Forelimb muscle (tissue), 1 donor: ENCODE data around the gene AFAP1L2. TPM values are rescaled to one million over a fixed set of nuclear protein-coding genes. Genes with fewer than 3 reads are reported as not detected.
"Not testable (repeated sequence)": the region's sequence is repeated elsewhere in the genome, so short reads cannot be mapped to it uniquely, and the experiment has no call there.

Experiments used
- DNase-seq: peaks from one replicate; pipeline ENCODE4 v3.0.0-alpha.2; 2013; ENCODE audit warnings: low read depth
- polyA plus RNA-seq: library from polyadenylated mRNA; unstranded; fragments of 120-200 nt; gene quantifications from one replicate; pipeline ENCODE4 v1.2.1, GENCODE V29; 2013; ENCODE audit not compliant: insufficient read length

AFAP1L2 gene
- polyA plus RNA-seq, 1 donor = 34.0 TPM

DNA sequence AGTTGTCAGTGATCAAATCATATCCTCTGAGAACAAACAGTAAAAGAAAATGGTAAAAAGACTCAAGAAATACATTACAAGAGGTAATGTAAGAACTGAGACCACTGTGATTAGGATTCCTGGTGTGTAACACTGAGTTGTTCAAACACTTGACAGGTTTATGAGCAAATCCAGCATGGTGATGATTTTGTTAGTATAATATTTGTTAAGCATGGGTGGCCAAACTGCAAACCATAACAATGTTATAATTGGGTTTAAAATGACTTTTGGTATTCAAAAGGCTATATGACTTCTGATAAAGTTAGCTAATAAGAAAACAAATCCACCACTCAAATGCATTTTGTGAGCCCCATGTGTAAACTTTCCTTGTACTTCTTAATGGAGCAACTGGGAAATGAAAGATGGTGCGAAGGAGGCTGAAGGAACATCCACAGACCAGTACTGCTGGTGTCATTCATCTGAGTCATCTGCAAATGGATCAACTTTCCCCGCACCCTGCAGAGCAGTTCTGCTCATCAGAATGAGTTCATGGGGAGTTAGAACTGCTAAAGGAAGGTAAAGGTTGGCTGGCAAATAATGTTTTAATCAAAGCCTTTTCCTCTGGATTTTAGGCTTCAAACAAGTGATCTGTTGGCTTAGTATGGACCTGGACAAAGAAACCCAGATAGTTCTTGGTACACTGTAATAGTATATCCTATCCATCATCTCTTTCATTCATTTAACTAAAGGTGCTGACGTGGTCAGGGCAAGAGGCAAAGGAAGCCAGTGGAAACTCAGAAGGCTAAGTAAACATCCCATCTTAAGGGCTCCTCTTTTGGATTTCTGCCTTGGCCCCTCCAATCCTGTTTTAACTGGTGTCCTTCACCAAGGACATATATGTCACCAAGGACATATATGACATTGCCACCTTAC, 45.0 kb downstream of the AFAP1L2 start:
- no peak for DNase-seq

DNA sequence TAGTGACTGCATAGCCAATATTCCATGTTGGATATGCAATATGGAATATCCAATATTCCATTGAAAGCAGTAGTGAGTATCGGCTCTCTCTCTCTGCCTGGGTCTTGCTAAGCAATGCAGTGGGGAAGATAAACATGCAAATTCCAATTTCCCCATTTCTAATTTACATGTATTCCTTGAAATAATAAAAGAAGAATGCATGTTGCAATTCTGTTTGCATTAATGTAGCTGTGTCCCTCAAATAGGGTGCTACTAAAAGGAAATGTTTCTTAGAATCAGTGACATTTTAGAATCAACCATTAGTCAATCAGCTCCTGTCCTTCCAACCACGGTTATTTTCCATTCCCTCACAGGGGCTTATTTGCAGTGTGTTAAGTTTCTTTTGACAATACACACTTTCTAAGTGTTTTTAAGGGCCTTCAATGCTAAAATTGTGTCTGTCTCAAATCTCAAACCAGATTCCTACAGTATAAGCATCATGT, 46.7 kb downstream of the AFAP1L2 start:
- no peak for DNase-seq

DNA sequence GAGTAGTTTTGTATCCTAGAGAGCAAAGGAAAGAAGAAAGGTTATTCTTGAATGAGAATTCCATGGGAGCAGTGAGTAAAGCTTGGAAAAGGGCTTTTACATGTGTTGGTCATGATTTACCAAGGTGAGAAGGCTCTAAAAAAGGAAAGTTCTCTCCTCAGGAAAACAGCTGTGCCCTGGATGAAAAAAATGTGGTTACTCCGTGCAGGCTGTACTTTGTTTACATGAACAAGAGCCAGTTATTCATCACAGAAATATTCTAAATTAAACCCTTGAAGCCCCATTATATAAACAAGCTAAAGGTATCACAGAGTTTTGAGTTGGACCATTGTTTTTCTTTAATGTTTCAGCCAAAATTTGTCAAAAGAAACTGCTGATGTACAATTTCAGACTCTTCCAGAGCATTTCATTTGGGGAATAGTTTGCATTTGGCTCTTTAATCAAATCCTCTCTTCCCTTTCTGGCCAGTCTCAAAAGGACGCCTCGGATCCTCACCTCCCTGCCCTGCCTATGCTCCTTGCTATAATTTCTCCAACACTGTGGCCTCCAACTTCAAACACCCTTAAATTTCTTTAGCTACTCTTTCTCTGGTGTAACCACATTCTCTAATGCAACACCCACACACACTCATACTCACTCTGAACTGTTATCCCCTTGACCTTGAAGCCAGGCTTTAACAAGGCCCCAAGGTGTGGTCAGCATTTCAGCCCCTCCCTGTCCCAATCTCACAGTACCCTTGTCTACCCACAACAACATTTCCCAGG, 47.4 kb downstream of the AFAP1L2 start:
- DNase-seq = no peak

DNA sequence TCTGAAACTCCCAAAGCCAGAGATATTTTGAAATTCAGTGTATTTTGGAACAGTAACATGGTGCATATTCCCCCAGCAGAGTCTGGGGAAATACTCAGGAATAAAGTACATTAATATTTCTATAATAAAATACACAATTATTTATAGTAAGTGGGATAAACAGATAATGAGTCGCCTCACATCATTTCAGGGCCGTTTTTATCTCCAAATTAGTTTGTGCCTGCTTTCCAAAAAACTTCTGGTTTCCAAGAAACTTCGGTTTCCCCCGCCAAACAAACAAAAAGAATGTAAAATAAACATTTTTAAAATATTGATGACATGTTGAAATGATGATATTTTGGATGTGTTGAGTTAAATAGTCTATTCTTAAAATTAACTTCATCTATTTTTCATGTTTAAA, 48.2 kb downstream of the AFAP1L2 start:
- no peak for DNase-seq

DNA sequence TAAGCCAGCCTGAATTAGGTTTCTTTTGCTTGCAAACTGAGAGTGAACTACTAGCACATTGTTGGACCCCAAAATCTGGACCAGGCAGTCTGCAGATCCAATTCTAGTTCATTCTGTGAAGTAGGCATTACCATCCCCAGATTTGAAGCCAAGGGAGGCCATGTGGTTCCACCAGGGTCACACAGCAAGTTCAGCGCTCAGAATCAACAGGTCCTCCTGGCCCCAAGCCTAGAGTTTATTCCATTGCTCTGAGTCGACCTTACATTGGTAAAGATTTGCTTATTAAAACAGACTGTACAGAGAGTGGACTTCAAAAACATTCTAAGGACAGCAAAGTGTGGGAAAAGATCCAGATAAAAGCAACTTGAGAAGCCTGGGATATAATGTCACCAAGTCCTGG, 50.9 kb downstream of the AFAP1L2 start:
- DNase-seq = no peak

DNA sequence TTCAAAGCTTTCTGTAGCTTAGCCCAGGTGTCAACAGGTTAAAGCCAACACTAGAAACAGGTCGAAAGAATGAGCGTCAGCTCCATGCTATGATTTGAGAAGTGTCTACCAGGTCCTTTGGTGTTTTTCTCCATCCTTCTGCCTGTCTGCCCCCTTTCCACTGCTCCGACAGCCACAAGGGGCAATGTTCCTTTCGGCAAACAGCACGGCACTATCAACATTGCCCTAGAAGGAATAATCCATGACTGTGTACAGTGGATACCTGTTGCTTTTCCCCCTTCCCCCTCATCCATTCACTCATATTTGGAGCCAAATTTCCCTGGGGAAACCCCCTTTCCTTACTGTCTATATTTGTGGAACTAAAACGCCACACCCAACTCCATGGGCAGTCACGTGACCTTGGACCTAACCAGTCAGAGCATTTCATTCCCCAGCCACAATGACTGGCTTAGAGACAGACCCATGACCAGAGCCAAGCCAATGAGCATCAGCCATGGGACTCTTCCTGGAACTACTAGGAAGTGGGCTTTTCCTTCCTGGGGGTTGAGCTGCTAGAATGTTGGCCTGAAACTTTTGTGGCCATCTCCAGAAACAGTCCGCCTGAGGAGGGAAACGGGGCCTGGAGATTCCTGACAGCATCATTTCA, 51.5 kb downstream of the AFAP1L2 start:
- DNase-seq = no peak

DNA sequence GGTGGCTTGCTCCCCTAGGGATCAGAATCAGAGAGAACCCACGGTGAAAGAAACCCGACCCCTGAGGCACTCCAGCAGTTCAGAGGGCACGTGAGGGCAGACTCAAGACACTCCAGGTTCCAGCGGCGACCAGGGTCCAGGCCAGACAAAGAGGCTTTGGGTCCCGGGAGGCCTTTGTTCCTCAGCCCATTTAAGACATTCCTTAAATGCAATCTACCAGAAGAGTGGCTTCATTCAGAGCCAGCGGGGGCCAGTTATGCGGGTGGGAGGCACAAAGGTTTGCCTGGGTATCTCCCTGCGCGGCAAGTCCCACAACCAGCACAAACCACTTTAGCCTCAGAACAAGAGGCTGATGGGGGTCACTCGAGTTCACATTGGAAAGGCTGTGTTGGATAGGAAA, 53.6 kb downstream of the AFAP1L2 start:
- no peak for DNase-seq

DNA sequence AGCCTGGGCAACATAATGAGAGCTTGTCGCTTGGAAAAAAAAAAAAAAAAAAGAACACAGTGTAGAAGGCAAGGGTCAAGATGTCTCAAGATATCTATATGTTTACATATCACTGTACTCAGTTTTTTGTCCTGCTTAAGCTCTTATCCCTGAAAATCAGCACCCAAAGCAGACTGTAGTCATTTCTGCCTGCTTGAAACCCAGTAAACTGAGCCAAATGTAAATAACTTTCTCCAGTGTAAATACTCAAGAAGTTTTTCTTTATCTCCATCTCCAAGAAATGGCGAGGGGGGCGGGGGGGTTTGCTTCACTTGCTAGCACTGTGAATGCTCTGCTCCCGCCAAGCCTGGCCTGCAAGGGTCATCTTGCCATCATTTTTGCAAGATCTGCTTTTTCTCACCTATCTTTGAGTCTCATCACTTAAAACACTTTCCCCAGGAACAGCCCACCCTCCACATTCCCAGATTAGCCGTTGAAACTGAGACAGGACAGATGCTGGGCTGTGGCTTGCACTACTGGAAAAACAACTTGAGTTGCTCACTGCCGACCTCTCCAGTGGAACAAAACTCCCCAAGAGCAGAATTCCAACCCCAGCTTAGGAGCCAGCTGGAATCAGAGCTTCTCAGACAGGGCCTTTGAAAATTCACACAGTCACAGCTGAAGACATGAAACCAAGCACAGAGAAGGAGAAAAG, 54.6 kb downstream of the AFAP1L2 start:
- peak; percentile 67 for DNase-seq

DNA sequence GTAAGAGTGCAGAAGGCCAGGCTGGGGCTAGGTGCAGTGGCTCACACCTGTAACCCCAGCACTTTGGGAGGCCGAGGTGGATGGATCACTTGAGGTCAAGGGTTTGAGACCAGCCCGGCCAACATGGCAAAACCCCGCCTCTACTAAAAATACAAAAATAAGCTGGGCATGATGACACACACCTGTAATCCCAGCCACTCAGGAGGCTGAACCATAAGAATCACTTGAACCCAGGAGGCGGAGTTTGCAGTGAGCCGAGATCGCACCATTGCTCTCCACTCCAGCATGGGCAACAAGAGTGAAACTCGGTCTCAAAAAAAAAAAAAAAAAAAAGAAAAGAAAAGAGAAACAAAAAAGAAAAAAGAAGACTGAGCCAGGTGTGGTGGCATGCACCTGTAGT, 55.2 kb downstream of the AFAP1L2 start:
- not testable (repeated sequence) for DNase-seq

DNA sequence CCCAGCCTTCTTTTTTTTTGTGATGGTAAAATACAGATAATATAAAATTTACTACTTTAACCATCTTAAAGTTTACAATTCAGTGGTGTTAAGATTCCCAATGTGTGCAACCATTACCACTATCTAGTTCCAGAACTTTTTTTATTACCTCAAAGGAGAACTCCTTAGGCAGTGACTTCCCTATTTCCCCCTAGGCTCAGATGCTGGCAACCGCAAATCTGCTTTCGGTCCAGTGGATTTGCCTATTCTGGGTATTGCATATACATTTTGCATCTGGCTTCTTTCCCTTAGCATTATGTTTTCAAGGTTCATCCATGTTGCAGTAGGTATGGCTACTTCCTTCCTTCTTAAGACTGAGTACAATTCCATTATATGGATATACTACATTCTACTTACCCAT, 56.5 kb downstream of the AFAP1L2 start:
- DNase-seq = no peak

DNA sequence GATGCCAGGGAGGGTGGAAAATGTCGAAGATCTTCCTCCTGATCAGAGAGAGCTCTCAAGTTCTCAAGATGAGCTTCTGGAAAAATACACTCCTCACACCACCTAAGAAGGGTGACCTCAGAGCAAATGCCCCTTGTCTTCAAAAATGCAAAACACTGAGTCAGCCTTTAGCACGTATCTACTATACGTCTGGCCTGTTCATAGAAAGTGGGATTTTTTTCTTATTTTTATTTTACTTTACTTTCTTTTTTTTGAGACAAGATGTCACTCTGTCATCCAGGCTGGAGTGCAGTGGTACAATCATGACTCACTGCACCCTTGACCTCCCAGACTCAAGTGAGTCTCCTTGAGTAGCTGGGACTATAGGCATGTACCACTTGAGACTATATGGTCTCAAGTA, 57.1 kb downstream of the AFAP1L2 start:
- DNase-seq = no peak

DNA sequence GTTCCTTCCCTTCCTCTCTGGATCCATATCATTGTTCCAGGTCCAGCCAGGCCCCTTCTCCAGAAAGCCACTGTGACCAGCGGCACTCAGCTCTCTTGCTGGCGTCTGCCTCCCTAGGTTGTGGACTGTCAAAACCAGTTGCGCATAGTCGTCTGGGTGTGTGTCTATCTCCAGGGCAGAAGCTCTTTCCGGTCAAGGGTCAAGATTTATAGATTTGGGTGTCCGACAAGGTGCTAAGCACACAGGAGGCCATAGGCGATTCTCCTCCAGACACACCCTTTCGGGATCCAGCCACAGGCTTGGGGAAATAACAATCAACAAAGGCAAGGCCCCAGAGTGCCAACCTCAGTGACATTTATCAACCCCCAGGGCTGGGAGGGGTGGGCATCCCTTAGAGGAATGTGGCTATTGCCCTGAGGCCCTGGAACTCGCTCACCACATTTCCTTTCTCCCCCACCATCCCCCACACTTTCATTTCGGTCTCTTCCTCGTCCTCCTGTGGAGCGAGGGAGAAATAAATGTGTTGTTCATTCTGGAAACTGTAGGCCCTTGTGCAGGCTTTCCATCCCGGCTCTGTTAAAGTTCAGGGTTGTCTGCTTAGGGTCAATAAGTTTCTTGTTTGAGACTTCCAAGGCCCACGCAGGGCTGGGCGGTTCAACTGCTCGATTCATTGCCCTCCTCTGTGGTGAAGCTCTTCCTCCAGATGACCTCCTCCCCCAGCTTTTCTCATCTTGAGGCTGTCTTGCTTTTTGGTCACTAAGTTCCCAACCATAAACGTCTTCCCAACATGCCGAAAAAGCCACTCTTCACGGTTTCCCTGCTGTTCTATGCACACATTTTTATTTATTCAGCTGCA, 57.9 kb downstream of the AFAP1L2 start:
- no peak for DNase-seq

DNA sequence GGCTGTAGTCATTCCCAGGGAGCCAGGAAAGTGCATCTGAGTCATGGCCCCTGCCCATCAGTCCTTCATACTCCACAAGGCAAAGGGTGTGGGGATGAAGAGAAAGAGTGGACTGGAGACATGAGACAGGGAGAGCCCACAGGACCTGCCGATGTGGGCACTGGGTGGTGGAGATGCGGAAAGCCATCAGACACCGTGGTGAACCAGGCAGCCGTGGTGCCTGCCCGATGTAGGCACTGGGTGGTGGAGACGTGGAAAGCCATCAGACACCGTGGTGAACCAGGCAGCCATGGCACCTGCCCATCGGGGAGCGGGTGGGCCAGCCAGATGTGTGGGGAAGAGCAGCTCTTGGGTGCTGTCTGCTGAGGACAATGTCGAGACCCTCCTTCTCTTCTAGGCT, 58.6 kb downstream of the AFAP1L2 start:
- DNase-seq = no peak

DNA sequence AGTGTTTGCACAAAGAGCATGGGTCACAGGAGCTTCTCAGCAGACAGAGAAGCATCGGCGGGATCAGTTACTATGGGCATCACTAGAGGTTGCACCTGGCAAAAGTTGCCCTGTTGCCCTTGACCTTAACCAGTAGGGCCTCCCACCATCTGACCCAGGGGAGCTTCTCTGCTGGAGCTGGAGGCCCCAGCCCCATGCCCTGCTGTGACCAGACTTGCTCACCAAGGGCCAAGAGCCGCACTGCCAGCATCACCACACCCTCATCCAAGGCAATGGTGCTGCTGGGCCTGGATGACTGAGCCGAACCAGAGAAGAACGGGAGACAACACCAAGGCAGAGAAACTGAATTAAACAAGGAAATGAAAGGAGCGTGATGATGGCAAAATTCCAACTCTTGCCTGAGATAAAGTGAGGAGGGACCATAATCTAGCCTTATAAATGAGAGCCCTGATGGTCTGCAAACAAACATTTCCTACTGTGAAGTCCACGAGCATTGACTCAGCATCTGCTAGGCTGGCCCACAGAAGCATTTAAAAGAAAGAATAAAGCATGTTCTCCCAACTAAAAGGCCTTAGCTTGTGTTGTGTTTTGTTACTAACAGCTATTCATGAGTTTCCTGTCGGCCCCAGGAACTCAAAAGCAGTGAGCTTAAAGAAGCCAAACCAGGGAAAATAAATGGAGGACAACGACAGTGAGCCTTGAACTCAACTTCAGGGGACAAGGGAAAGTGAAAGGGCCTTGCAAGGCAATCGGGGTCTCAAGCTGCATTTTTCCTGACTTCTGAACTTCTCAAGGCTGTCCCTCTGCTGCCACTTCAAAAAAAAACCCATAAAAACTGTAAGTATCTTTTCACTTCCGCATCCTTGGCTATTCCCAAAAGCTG, 60.4 kb downstream of the AFAP1L2 start:
- DNase-seq = no peak

DNA sequence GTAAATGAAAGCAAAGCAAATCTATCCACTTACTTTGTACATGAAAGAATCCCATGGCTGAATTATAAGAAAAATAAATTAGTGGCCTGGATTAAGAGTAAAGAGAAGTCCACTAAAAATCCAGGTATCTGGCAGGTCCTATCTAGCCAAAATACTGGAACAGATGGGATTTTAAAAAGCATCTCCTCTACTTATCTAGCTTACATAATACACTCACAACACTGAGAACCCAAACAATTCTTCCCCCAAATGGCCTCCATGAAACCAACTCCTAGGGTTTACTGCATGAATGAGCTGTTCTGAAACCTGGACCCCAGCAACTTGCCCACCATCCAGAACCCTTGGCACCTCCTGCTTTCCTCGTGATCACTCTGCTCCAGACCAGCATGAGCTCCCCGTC, 61.3 kb downstream of the AFAP1L2 start:
- DNase-seq = no peak

DNA sequence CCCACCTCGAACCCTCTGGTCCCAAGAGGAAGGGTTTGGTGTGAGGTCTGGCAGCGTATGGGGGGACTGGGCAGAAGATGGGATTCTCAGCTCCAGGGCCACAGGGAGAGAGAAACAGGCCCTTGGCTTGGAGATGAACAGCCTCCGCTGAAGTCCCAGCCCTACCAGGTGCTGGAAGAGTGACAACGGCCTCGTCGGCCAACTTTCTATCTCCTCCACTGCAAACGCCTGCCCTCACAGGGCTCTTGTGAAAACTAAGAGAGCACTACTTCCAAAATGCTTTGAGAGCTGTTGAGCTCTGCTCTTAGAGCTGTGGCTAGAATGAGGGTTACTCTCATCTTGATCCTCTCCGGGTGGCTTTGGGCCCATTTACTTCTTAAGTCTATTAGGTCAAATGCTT, 63.5 kb downstream of the AFAP1L2 start:
- no peak for DNase-seq

DNA sequence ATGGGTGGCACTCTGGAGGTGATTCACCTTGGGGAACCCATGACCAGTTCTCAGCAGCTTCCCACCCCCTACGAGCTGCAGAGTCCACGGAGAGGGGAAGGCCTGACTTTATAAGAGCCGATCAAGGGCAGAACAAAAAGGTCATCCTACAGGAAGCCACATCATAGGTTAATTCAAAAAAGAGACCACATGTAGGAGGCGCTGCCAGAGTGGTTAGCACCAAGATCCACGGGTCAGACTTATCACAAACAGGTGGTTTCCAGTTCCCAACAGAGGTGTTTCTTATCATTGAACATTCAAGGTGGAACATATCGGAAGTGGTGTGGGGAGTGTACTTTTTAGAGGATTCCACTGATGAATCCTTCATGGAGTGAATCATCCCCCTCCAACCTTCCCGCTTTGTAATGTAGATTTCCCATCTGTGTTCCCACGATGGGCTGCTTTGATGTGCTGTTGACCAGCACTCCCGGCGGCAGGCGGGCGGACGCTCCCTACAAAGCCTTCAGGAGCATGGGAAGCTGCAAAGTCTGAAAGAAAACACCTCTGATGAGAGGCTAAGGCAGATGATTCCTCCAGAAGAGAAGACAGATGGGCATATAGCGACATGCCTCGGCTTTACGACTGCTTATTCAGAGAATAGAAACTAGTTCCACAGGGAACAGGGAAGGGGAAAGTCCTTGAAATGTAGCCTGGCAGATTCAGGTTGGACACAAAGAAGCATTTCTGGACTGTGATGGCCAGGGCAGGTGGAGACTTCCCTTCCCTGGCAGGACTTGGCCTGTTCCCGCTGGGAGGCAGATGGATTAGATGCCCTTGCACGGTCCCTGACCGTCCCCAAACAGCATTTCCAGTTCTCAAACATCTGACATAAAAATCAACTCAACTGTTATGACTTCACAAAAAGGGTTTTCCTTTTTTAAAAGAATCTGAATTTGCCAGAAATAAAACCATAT, 66.5 kb downstream of the AFAP1L2 start:
- DNase-seq = no peak

DNA sequence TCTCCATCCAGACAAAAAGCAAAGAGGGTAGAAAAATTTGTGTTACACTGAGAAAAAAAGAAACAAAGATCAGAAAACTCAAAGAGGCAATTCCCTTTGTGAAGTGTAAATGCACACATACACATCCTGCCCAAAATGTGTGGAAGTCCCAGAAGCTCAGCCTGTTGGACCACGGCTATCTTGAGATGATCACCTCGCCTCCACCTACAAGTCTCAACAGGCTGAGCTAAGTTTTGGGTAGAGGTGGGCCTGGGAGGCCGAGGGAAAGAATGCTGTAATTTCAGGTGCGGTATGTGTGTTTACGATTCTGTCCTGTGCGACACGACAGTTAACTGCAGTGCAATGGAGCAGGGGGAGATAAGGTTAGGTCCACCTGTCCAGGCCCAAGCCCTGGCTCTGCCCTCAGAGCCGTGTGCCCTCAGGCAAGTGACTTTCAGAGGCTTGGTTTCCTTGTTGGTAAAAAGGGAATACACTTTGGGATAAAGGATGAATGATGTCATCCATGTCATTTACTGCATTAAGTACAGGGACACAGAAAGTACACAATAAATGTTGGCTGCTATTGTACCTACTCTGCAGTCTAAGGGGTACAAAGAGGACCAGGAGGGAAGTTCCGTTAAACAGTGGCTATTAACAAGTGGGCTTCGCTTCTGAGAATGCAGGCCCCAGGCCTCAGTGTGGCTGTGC, 67.3 kb downstream of the AFAP1L2 start:
- DNase-seq = no peak
